IMR-90 (cell line): ENCODE measurements around the gene CLEC3B. TPM values are rescaled to one million over a fixed set of nuclear protein-coding genes. Genes with fewer than 3 reads are reported as not detected.
"Not testable (repeated sequence)": the region's sequence is repeated elsewhere in the genome, so short reads cannot be mapped to it uniquely, and the experiment has no call there.

ENCODE experiments used
- ATAC-seq: fragments of 200-7000 bp; cut with Tn5 transposase; 2 replicates; pipeline ENCODE4 v1.9.1; 2020; ENCODE audit warnings: low read depth, mild to moderate bottlenecking, moderate library complexity
- BruUV-seq: library from RNA; stranded (reverse); fragments of 400-500 nt; replicated peaks from 2 replicates; lab custom pipeline; 2021; lab: Mats Ljungman, UMichigan
- CTCF ChIA-PET: fragments of 300-600 bp; formaldehyde crosslinking; extraction: SDS; loops from one replicate; lab custom pipeline; 2021; ENCODE audit warnings: antibody characterized with exemption; lab: Yijun Ruan, JAX
- POLR2A ChIA-PET: fragments of 300-600 bp; sonication (Branson Sonifier 250); formaldehyde crosslinking; loops from one replicate; lab custom pipeline; 2022; ENCODE audit warnings: antibody characterized with exemption; ENCODE audit not compliant: unreplicated experiment; lab: Charles Lee
- DNase-seq: peaks from one replicate; pipeline ENCODE4 v3.0.0; 2013
- H2AFZ ChIP-seq: replicated peaks from 2 replicates; pipeline ENCODE3; 2013; ENCODE audit warnings: low read length, mild to moderate bottlenecking; ENCODE audit not compliant: poor library complexity
- H2AK5ac ChIP-seq: 2 replicates; pipeline ENCODE4 v1.6.1; 2013; ENCODE audit warnings: low read depth, low read length, inconsistent platforms
- H2AK9ac ChIP-seq: replicated peaks from 2 replicates; pipeline ENCODE3; 2013; ENCODE audit warnings: mild to moderate bottlenecking, low read depth, low read length, moderate library complexity; ENCODE audit not compliant: poor library complexity
- H2BK120ac ChIP-seq: 2 replicates; pipeline ENCODE4 v1.6.1; 2013; ENCODE audit warnings: low read depth, low read length, inconsistent platforms
- H2BK15ac ChIP-seq: 3 replicates; pipeline ENCODE4 v1.6.1; 2013; ENCODE audit warnings: low read depth, low read length, inconsistent platforms
- H2BK20ac ChIP-seq: 2 replicates; pipeline ENCODE4 v1.6.1; 2013; ENCODE audit warnings: low read depth, mild to moderate bottlenecking, inconsistent platforms, low read length, moderate library complexity
- H2BK5ac ChIP-seq: 2 replicates; pipeline ENCODE4 v1.6.1; 2013; ENCODE audit warnings: mild to moderate bottlenecking, low read depth, low read length, inconsistent platforms; ENCODE audit not compliant: poor library complexity, severe bottlenecking
- H3K14ac ChIP-seq: replicated peaks from 2 replicates; pipeline ENCODE4 v1.6.1; 2013; ENCODE audit warnings: low read depth, low read length, inconsistent platforms
- H3K18ac ChIP-seq: 2 replicates; pipeline ENCODE4 v1.6.1; 2013; ENCODE audit warnings: low read depth, low read length, control low read depth
- H3K23ac ChIP-seq: 2 replicates; pipeline ENCODE4 v1.6.1; 2013; ENCODE audit warnings: low read depth, low read length, inconsistent platforms
- H3K27ac ChIP-seq: 2 replicates; pipeline ENCODE4 v1.5.1; 2013; ENCODE audit warnings: mild to moderate bottlenecking, control low read depth, low read length; ENCODE audit not compliant: insufficient read depth
- H3K27me3 ChIP-seq: 2 replicates; pipeline ENCODE4 v1.6.1; 2013; ENCODE audit warnings: low read length; ENCODE audit not compliant: control insufficient read depth, insufficient read depth
- H3K36me3 ChIP-seq: 2 replicates; pipeline ENCODE4 v1.6.1; 2013; ENCODE audit warnings: low read length, mixed read lengths; ENCODE audit not compliant: control insufficient read depth, insufficient read depth
- H3K4ac ChIP-seq: 2 replicates; pipeline ENCODE4 v1.6.1; 2013; ENCODE audit warnings: low read depth, low read length, inconsistent platforms
- H3K4me1 ChIP-seq: 2 replicates; pipeline ENCODE4 v1.6.1; 2013; ENCODE audit warnings: low read length, mixed read lengths; ENCODE audit not compliant: control insufficient read depth, insufficient read depth
- H3K4me2 ChIP-seq: 2 replicates; pipeline ENCODE4 v1.6.1; 2013; ENCODE audit warnings: low read depth, mild to moderate bottlenecking, control low read depth, low read length, moderate library complexity
- H3K4me3 ChIP-seq: 2 replicates; pipeline ENCODE4 v1.5.1; 2013; ENCODE audit warnings: low read depth, mild to moderate bottlenecking, control low read depth, low read length, moderate library complexity; ENCODE audit not compliant: insufficient read depth
- H3K56ac ChIP-seq: 2 replicates; pipeline ENCODE4 v1.6.1; 2013; ENCODE audit warnings: low read length, inconsistent platforms; ENCODE audit not compliant: insufficient read depth; ENCODE audit errors: extremely low read depth
- H3K79me1 ChIP-seq, 2 experiments: 2 replicates each; pipeline ENCODE4 v1.6.1; 2013; ENCODE audit warnings: low read length in 2 of 2, inconsistent platforms in 1 of 2, low read depth in 1 of 2
- H3K9ac ChIP-seq: 2 replicates; pipeline ENCODE4 v1.6.1; 2013; ENCODE audit warnings: low read depth, low read length, control low read depth
- H3K9me1 ChIP-seq: 2 replicates; pipeline ENCODE4 v1.6.1; 2013; ENCODE audit warnings: low read length, inconsistent platforms; ENCODE audit not compliant: insufficient read depth
- H3K9me3 ChIP-seq: 2 replicates; pipeline ENCODE4 v1.6.1; 2013; ENCODE audit warnings: low read length; ENCODE audit not compliant: control insufficient read depth, insufficient read depth
- H4K20me1 ChIP-seq: 2 replicates; pipeline ENCODE4 v1.6.1; 2013; ENCODE audit warnings: low read length, inconsistent platforms; ENCODE audit not compliant: insufficient read depth
- H4K5ac ChIP-seq: 2 replicates; pipeline ENCODE4 v1.6.1; 2013; ENCODE audit warnings: mild to moderate bottlenecking, low read depth, low read length, control low read depth
- H4K8ac ChIP-seq, 2 experiments: 2 replicates each; pipeline ENCODE4 v1.6.1; 2013; ENCODE audit warnings: low read depth in 2 of 2, low read length in 2 of 2, control low read depth in 1 of 2, inconsistent platforms in 1 of 2
- H4K91ac ChIP-seq: 2 replicates; pipeline ENCODE4 v1.6.1; 2013; ENCODE audit warnings: low read depth, low read length, inconsistent platforms; ENCODE audit not compliant: insufficient read depth
- FOS ChIP-seq: fragments of 150-350 bp; IDR thresholded peaks from 2 replicates; pipeline ENCODE4 v1.6.1; 2016; ENCODE audit warnings: low read depth, low read length
- MXI1 ChIP-seq: IDR thresholded peaks from 2 replicates; pipeline ENCODE4 v1.6.1; 2012; ENCODE audit warnings: low read depth, mild to moderate bottlenecking, low read length, moderate library complexity, borderline replicate concordance
- NFE2L2 ChIP-seq: fragments of 150-350 bp; IDR thresholded peaks from 2 replicates; pipeline ENCODE4 v1.6.1; 2016; ENCODE audit warnings: low read depth, mild to moderate bottlenecking, low read length
- POLR2A ChIP-seq: IDR thresholded peaks from 2 replicates; pipeline ENCODE4 v1.6.1; 2012; ENCODE audit warnings: mild to moderate bottlenecking, low read depth, low read length
- SMC3 ChIP-seq: fragments of 150-350 bp; IDR thresholded peaks from 2 replicates; pipeline ENCODE4 v1.6.1; 2016; ENCODE audit warnings: low read depth, mild to moderate bottlenecking, antibody characterized with exemption, low read length, moderate library complexity
- USF2 ChIP-seq: fragments of 150-350 bp; IDR thresholded peaks from 2 replicates; pipeline ENCODE4 v1.6.1; 2017; ENCODE audit warnings: mild to moderate bottlenecking, antibody characterized with exemption, low read length, low read depth
- WGBS, 2 experiments: methylation state at CpG; one replicate each; pipeline versions ENCODE4 v1.1.5 to v1.1.7; 2013; ENCODE audit warnings: missing lambda C conversion rate in 2 of 2; ENCODE audit not compliant: insufficient read length in 1 of 2; ENCODE audit errors: extremely low coverage in 2 of 2; 5-methylcytosine and 5-hydroxymethylcytosine counted together
- dilution Hi-C: fragments of 300-500 bp; cut with HindIII; formaldehyde crosslinking; loops from one replicate; pipeline ENCODE4 v1.14.3; 2018; ENCODE audit warnings: low sequenced_read_pairs; ENCODE audit not compliant: unreplicated experiment
- in situ Hi-C: fragments of 300-500 bp; cut with MboI; formaldehyde crosslinking; loops from 3 replicates; pipeline ENCODE4 v1.14.3; 2019; ENCODE audit warnings: low sequenced_read_pairs, inconsistent platforms, mixed read lengths
- intact Hi-C: fragments of 100-400 bp; cut with micrococcal nuclease; formaldehyde crosslinking; loops from 2 replicates; pipeline ENCODE4 v1.10.0; 2022
- polyA plus RNA-seq, 3 experiments: library from polyadenylated mRNA; depleted of rRNA; stranded (reverse); fragments of >200 nt; gene quantifications; 2 replicates each; pipeline ENCODE4 v1.2.3, GENCODE V29; 2012; ENCODE audit warnings: low replicate concordance in 1 of 3
- total RNA-seq: library from RNA; depleted of rRNA; stranded (reverse); fragments of >200 nt; gene quantifications from 2 replicates; pipeline ENCODE4 v1.2.3, GENCODE V29; 2012

CLEC3B gene
- total and polyA plus RNA-seq, 2 of the 4 experiments (the other 2 are of a cell fraction), result 3.6 to 13.2 TPM

GRCh38 chr3:45051685-45052084 lies 25.6 kb downstream of the CLEC3B start:
- CTCF ChIA-PET, result no interaction called here
- WGBS, 2 experiments, result no CpG with 5 or more reads among the region's 6 CpGs

DNA sequence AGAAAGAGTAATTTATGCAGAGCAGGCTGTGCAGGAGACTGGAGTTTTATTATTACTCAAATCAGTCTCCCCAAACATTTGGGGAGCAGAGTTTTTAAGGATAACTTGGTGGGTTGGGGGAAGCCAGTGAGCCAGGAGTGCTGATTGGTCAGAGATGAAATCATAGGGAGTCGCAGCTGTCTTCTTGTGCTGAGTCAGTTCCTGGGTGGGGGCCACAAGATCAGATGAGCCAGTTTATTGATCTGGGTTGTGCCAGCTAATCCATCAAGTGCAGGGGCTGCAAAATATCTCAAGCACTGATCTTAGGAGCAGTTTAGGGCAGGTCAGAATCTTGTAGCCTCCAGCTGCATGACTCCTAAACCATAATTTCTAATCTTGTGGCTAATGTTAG lies 27.7 kb downstream of the CLEC3B start:
- in situ Hi-C loops, dilution Hi-C loops, H3K9ac ChIP-seq, DNase-seq, H4K20me1 ChIP-seq, H3K9me3 ChIP-seq, POLR2A ChIA-PET, ATAC-seq, H3K36me3 ChIP-seq, BruUV-seq, H3K27me3 ChIP-seq, H2AK9ac ChIP-seq, H2AFZ ChIP-seq, H3K4me3 ChIP-seq, H3K4me2 ChIP-seq: not testable (repeated sequence)
- no CpG with 5 or more reads among the region's 1 CpG for WGBS, 2 experiments
- Histone ChIP-seq H2BK120ac (peak overlapping the region; percentile 99), H4K8ac (peak overlapping the region; percentile 51 to 78), H2AK5ac (peak overlapping the region; percentile 94; the same call in 1 of the 2 replicates), H2BK15ac (0 out of 3 replicates have a peak overlapping the region, but pooled peaks have one; percentile 92), H3K9me1 (peaks cover 19% of the 10 kb centered on the region), H4K91ac (peak overlapping the region; percentile 85), H3K56ac (0 out of 2 replicates have a peak overlapping the region, but pooled peaks have one; percentile 71), H3K79me1 (peaks cover 4 to 19% of the 10 kb centered on the region in 2 experiments), H3K4me1 (peaks cover 19% of the 10 kb centered on the region), H4K5ac (peak overlapping the region; percentile 43), H3K4ac (peak overlapping the region; percentile 81), H2BK20ac (peak overlapping the region; percentile 90; the same call in 1 of the 2 replicates), H2BK5ac (peak overlapping the region; percentile 99), H3K14ac (peak overlapping the region; percentile 57), H3K27ac (peak overlapping the region; percentile 84; the same call in 1 of the 2 replicates), H3K18ac (peak overlapping the region; percentile 96; the same call in 1 of the 2 replicates), H3K23ac (peak overlapping the region; percentile 25; the same call in 1 of the 2 replicates)
- CTCF ChIA-PET, result interaction anchor here (2.5 kb wide), 1 partner anchor 12 kb away, joined by 6 read pairs; no protein-coding TSS in a partner anchor
- intact Hi-C loops, result loop anchor here (2.0 kb wide), 1 partner anchor 171 kb away; no protein-coding TSS in a partner anchor

More at GRCh38 chr3:45051685-45052084, 25.6 kb downstream of the CLEC3B start:
- no peak overlapping the region for H2AFZ ChIP-seq
- BruUV-seq, result no TSS peak
- H2BK20ac ChIP-seq, result peak overlapping the region; percentile 50; the same call in 1 of the 2 replicates
- in situ Hi-C loops, result no loop called here
- dilution Hi-C loops, result no loop called here
- peak overlapping the region; percentile 50; the same call in 1 of the 2 replicates for H4K91ac ChIP-seq
- H3K36me3 ChIP-seq, result no peaks in the 10 kb centered on the region
- H3K9ac ChIP-seq, result no peak overlapping the region
- H2BK5ac ChIP-seq, result peak overlapping the region; percentile 11
- no peak overlapping the region for H3K14ac ChIP-seq
- no peaks in the 10 kb centered on the region for H3K9me3 ChIP-seq
- H3K27me3 ChIP-seq, result no peaks in the 10 kb centered on the region
- no peak overlapping the region for H3K23ac ChIP-seq
- POLR2A ChIA-PET, result no interaction called here
- no peak for DNase-seq
- intact Hi-C loops, result no loop called here
- peaks cover 10% of the 10 kb centered on the region for H3K9me1 ChIP-seq
- ATAC-seq, result no peak
- H2AK5ac ChIP-seq, result peak overlapping the region; percentile 88
- H2AK9ac ChIP-seq, result no peak overlapping the region
- peak overlapping the region; percentile 9; the same call in 1 of the 2 replicates for H3K18ac ChIP-seq
- H3K4me2 ChIP-seq, result no peak overlapping the region
- H3K27ac ChIP-seq, result no peak overlapping the region
- H3K4me1 ChIP-seq, result peaks cover 12% of the 10 kb centered on the region
- H3K4ac ChIP-seq, result peak overlapping the region; percentile 57
- no peak overlapping the region for H3K4me3 ChIP-seq
- TF ChIP-seq NFE2L2, result no peak
- TF ChIP-seq FOS, result no peak
- TF ChIP-seq SMC3, result no peak
- no peak for TF ChIP-seq POLR2A
- TF ChIP-seq USF2, result no peak
- no peak for TF ChIP-seq MXI1
- peak overlapping the region; percentile 54; the same call in 1 of the 3 replicates for H2BK15ac ChIP-seq
- H4K20me1 ChIP-seq, result no peaks in the 10 kb centered on the region
- H3K79me1 ChIP-seq, result peaks cover 3 to 7% of the 10 kb centered on the region in 2 experiments
- peak overlapping the region; percentile 1; the same call in 1 of the 2 replicates for H4K5ac ChIP-seq
- H2BK120ac ChIP-seq, result peak overlapping the region; percentile 54
- H3K56ac ChIP-seq, result no peak overlapping the region
- H4K8ac ChIP-seq, result peak overlapping the region in 1 of 2 experiments; percentile 35; a peak in 1 of 4 replicates
